EL (cell line): ENCODE data around the gene PTPRM.

Source experiments
- DNase-seq: peaks from one replicate; pipeline ENCODE4 v3.0.0-alpha.2; 2016

Gene PTPRM

GRCh38 chr18:7676253-7676873 lies 109.2 kb downstream of the PTPRM start:
- DNase-seq = no peak

DNA sequence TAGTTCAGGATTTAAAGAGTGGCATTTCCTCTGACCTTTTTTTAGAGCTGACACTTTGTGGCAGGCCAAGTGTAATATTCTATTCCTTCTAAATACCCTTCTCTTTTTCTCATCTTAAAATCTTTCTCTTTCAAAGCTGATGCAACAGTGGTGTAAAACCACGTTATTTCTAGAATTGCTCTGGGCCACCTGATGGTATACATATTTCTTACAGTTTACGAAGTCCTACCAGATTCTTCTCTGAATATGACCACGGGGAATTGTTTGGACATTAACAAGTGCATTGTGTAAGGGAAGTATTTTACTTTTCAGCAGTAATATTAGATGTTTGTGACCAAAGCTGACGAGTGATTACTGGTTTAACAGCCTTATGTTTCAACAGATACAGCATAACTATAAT lies 109.9 kb downstream of the PTPRM start:
- DNase-seq = no peak

- DNase-seq = no peak
Measured at GRCh38 chr18:7677424-7677823, 110.3 kb downstream of the PTPRM start.

GRCh38 chr18:7678389-7678788 lies 111.3 kb downstream of the PTPRM start:
- no peak for DNase-seq

DNA sequence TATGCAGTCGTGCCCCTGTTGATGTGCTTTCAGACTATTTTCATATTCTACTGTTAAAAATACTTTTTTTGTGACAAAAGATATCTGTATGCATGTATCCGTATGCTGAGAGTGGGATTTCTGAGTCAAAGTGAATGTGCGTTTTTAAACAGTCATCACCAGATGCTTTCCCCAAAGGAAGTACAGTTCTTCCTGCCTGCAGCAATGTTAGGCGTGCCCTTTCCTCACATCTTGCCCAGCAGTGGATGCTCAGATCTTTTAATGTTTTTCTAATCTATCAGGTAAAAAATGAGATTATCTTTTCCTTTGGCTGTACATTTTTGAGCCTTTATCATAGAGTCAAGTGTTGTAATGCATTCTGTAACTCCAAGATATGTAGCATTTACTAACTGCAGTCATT lies 111.7 kb downstream of the PTPRM start:
- DNase-seq = no peak

- no peak for DNase-seq
Measured at GRCh38 chr18:7681298-7681697, 114.2 kb downstream of the PTPRM start.

DNA sequence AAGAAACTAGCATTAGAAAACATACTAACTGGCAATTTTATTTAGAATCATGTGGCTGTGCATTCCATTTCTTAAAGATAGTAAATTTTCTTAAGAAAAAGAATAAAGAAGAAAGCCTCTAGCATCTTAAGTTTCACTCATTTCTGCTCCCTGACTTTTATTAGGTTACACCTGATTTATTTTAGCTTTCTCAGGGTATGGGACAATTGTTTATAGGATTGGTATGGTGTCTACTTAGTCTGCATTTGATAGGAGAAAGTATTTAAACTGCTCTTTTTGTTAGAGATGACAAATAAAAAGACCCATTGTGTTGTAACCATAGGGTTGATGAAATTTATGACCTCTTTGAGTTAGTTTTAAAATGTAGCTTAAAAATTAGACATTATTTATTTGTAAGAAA lies 115.2 kb downstream of the PTPRM start:
- DNase-seq = no peak

DNA sequence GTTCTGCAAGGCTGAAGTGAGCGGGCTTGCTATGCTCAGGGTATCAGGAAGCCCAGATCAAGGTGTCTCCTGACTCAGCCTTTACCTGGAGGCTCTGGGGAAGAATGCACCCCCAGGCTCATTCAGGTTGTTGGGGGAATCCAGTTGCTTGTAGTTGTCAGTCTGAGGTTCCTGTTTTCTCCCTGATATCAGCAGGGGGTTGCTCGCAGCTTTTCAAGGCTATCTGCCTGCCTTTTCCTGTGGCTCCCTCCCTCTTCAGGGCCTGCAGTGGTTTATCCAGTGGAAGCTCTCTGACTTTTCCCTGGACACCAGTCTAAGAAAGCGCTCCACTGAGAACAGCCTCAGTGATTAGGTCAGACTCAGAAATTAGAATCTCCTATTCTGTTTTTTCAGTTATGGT lies 116.6 kb downstream of the PTPRM start:
- no peak for DNase-seq

DNA sequence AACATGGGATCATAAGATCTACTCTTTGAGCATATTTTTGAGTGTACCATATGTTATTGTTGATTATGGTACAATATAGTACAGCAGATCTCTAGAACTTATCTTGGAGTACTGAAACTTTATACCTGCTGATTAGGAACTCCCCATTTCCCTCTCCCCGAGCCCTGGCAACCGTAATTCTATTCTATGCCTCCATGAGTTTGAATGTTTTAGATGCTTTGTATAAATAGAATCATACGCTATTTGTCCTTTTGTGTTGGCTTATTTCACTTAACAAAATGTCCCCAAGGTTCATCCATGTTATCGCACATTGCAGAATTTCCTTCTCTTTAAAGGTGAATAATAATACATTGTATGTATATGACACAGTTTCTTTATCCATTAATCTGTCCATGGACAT lies 117.2 kb downstream of the PTPRM start:
- DNase-seq = no peak

DNA sequence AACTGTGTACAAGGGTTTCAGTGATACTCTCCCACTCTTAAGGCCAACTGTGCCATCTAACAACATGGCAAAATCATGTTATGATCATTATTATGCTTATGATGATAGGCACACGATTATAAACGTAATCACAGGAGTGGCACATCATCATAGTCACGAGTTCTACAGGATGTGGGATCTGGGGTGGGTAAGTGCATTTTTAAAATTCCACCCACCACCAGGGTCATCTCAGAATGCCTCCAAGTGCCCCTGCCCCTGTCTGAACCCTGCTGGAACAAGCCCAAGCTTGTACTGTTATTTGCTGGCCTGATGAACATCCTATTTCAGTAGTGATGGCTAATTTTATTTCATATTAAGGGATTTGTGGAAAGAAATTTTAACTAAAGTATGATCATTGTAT lies 117.8 kb downstream of the PTPRM start:
- DNase-seq = peak; percentile 62

- DNase-seq = no peak
Measured at GRCh38 chr18:7686278-7686677, 119.2 kb downstream of the PTPRM start.

DNA sequence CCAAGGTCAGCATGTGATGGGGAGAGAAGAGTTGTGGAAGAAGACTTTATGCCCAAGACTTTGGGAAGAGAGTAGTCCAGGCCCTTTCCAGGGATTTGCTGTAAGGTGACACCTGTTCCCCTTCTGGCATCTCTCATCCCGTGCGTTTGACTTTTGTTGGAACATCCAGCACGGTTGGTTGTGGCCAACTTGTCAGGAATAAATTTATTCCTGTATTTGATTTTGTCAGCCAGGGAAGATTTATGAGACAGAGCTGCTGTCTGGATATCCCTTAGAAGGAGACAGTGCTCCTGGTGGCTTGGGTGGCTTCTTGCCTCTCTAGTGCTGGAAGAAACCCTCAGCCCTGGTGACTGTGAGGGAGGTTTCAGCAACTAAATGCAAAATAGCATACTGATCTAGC lies 121.5 kb downstream of the PTPRM start:
- no peak for DNase-seq

DNA sequence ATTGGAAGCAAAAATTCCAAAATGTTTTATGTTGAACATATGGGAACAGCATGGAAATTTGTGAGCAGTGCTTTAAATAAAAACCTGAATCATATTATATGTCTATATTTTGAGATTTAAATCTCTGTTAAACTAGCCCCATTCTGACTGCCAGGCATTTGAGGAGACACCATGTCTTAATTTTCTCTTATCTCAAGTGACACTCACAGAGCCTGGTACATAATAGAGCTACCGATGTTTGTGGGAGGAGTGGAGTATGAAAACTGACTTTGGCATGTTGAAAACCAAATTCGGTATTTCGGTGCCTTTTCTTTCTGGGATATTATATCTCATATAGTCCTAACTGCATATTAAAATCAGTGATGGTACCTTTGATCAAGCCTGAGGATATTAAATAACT lies 124.1 kb downstream of the PTPRM start:
- DNase-seq = no peak

- DNase-seq = no peak
Measured at GRCh38 chr18:7696780-7697179, 129.7 kb downstream of the PTPRM start.

GRCh38 chr18:7697306-7697705 lies 130.2 kb downstream of the PTPRM start:
- no peak for DNase-seq

DNA sequence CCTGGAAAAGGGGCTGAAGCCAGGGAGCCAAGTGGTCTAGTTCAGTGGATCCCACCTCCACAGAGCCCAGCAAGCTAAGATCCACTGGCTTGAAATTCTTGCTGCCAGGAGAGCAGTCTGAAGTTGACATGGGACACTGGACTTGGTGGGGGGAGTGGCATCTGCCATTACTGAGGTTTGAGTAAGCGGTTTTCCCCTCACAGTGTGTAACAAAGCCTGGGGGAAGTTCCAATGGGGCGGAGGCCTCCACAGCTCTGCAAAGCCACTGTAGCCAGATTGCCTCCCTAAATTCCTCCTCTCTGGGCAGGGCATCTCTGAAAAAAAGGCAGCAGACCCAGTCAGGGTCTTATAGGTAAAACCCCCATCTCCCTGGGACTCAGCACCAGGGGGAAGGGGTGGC lies 144.4 kb downstream of the PTPRM start:
- peak; percentile 7 for DNase-seq

- DNase-seq = no peak
Measured at GRCh38 chr18:7720395-7720794, 153.3 kb downstream of the PTPRM start.

GRCh38 chr18:7721532-7721931 lies 154.4 kb downstream of the PTPRM start:
- no peak for DNase-seq

DNA sequence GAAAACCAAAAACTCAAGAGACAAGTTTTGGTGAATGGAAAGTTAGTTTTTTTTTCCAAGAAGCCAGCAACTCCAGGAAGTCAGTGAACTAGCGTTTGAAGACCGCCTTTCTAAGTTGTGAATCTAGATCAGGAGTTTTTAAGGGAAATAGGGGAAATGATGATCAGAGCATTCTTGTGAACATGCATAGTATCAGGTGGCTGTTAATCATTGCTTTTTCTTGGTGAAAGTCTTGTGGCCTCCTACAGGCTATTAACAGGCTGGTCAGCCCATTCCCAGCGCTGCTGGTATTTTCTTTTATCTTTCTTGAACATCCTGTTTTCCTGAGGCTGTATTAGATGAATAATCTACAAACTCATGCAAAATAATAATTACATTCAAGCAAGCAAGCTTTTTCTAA lies 155.8 kb downstream of the PTPRM start:
- no peak for DNase-seq

DNA sequence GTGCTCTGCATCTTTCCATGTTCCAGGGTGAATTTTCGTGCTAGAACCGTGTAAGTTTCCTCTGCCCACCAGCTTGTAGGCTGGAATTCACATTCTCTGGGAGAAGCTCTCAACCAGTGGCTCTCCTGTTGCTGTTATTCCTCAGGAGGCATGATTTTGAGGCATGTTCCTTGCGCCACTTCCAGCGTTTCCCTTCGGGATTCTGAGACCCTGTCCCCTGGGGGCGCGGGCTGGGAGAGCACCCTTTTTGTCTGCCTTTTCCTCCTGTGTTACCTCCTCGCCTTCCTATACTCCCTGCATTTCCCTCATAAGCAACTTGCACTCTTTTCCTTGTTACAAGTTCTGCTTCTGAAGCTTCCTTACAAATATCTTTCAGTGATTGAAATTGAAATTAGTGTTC lies 156.4 kb downstream of the PTPRM start:
- no peak for DNase-seq

DNA sequence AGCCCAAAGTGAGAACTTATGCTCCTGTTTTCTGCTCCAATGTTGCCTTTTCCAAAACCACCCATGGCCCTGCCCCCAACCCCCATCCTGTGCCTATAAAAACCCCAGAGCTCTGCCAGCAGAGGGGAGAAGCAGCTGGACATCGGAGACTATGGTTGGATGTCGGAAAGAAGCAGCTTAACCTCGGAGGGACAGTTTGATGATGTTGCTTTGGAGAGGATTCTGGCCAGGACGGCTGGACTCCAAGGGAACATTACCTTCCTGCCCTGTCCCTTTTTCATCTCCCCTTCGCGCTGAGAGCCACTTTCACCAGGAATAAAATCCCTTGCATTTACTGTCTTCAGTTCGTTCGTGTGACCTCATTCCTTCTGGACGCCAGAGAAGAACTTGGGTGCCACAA lies 158.4 kb downstream of the PTPRM start:
- DNase-seq = no peak

DNA sequence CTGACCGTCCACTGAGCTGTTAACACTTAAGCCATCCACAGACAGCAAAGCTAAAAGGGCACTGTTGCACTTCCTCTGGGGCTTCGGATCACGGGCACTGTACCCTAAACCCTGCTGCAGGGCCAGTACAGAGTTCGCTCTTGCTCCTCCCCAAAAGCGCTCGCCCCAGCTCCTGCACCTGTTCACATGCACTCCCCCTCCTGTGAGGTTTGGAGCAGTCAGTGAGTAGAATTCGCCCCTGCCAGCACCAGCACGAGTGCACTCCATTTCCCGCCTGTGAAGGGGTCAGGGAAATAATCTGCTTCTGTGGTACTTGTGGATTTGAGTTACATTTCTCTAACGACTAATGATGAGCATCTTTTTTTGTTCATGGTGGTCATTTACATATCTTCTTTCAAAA lies 158.8 kb downstream of the PTPRM start:
- no peak for DNase-seq

DNA sequence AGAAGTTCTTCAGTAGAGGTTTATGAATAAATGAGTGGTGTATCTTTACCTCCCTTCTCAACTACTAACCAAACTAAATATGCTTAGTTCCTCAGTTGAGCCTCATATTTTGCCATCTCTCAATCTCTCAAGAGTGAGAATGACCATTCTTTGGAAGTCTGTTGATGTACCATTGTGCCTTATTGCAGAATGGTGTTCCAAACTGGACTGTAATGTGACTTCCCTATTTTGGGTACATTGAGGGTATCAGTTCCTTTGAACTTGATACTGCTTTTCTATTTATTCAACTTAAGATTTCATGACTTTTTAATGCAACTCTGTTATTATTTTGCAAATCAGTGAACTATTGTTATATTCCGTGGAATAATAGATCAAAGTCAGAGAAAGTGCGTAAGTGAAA lies 159.4 kb downstream of the PTPRM start:
- no peak for DNase-seq

DNA sequence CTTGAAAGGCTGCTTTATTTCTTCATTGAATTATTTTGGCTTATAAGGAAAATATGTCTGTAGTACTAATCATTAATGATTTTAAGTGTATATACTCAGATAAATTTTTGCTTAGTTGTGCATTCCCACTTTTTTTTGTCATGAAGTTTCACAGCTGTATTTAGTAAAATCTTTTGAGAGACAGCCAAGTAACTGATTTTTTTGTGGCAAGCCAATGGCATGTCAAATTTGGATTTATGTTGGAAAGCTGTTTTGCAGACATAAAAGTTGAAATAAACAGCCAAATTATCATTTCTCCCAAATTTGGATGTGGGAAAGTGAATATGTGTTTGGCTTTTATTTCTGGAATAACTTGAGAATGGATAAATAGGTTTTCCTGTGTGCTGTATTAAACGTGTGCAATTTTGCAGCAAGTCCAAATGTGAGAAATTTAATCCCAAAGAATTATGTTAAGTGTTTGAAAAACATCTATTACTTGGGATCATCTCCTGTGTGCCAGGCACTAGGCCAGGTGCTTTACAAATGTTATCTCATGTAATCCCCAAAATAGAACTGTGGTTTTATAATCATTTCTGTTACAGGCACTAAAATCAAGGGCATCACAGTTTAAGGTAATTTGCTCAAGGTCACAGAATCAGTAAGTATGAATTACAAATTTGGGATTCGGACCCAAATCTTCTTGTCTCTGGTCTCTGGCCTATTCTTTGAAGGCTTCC lies 160.4 kb downstream of the PTPRM start:
- no peak for DNase-seq

DNA sequence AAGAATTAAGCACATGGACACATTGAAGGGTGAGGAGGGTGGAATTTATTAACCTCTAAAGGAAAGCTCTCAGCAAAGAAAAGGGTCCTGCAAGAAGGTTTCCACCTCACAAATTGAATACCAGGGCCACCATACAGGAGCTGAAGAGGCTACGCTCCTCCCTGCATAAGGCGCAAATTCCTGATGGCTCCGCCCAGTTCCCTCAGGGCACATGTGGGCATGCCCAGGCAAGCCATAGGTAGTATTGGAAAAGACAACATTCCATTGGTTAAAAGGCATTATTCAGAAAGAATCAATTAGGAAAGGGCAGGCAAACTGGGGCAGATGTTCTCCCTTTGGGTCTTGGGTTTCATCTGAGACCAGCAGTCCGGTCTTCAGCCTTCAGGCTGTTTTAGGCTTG lies 161.2 kb downstream of the PTPRM start:
- no peak for DNase-seq
